Parathyroid adenoma (tissue), 2 donors: ENCODE data around the gene SLC6A12.

Experiments used
- H2AFZ ChIP-seq: fragments of 300-600 bp; sonication (generic); one replicate; pipeline ENCODE4 v1.7.0; 2017; ENCODE audit warnings: antibody characterized with exemption, mild to moderate bottlenecking
- H3K27ac ChIP-seq: fragments of 300-600 bp; sonication (generic); one replicate; pipeline ENCODE4 v1.7.0; 2017
- H3K27me3 ChIP-seq: fragments of 300-600 bp; sonication (generic); one replicate; pipeline ENCODE4 v1.7.0; 2017; ENCODE audit warnings: low read length; ENCODE audit not compliant: control insufficient read depth, insufficient read depth
- H3K36me3 ChIP-seq: fragments of 300-600 bp; sonication (generic); one replicate; pipeline ENCODE4 v1.7.0; 2017; ENCODE audit warnings: low read length; ENCODE audit not compliant: control insufficient read depth, insufficient read depth
- H3K4me1 ChIP-seq: fragments of 300-600 bp; sonication (generic); one replicate; pipeline ENCODE4 v1.7.0; 2017; ENCODE audit warnings: control low read depth
- H3K4me2 ChIP-seq: fragments of 300-600 bp; sonication (generic); one replicate; pipeline ENCODE4 v1.7.0; 2017; ENCODE audit warnings: low read length
- H3K4me3 ChIP-seq: fragments of 300-600 bp; sonication (generic); one replicate; pipeline ENCODE4 v1.7.0; 2017; ENCODE audit warnings: low read depth, low read length
- H3K79me2 ChIP-seq: fragments of 300-600 bp; sonication (generic); one replicate; pipeline ENCODE4 v1.7.0; 2017; ENCODE audit warnings: control low read depth
- H3K9ac ChIP-seq: fragments of 300-600 bp; sonication (generic); one replicate; pipeline ENCODE4 v1.7.0; 2017; ENCODE audit warnings: mild to moderate bottlenecking
- H3K9me3 ChIP-seq: fragments of 300-600 bp; sonication (generic); one replicate; pipeline ENCODE4 v1.7.0; 2017; ENCODE audit warnings: low read length; ENCODE audit not compliant: control insufficient read depth
- TF ChIP-seq, protein P1 (sequence below): fragments of 300-600 bp; sonication (generic); IDR thresholded peaks from one replicate; pipeline ENCODE4 v1.7.0; 2017; ENCODE audit warnings: antibody characterized with exemption, mild to moderate bottlenecking
- donor health status: primary hyperparathyroidism.

The SLC6A12 gene

DNA sequence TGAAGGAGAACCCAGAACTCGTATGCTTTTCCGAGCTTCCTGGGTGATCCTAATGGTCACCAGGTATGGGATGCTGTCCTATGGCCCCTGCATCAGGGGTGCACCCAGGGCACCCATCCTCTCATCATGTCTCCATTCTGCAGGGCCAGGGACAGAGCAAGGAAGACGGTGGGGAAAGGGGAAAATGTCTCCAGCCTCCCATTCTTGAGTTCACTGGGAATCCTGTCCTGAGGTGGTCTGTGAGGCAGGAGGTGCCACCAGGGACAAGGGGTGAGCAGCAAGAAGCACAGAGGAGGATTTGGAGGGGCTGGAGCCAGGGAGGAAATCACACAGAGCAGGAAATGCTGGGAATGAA lies 14.9 kb upstream of the SLC6A12 start:
- Histone ChIP-seq H3K9me3 (no peaks in the 10 kb centered on the region), H3K4me3 (no peak overlapping the region), H3K36me3 (no peaks in the 10 kb centered on the region), H3K27me3 (no peaks in the 10 kb centered on the region), H3K4me1 (peaks cover 28% of the 10 kb centered on the region), H3K4me2 (peak overlapping the region; percentile 22), H3K27ac (peak overlapping the region; percentile 87), H2AFZ (peak overlapping the region; percentile 63), H3K9ac (no peak overlapping the region), H3K79me2 (no peaks in the 10 kb centered on the region)
- TF ChIP-seq, protein P1, sequence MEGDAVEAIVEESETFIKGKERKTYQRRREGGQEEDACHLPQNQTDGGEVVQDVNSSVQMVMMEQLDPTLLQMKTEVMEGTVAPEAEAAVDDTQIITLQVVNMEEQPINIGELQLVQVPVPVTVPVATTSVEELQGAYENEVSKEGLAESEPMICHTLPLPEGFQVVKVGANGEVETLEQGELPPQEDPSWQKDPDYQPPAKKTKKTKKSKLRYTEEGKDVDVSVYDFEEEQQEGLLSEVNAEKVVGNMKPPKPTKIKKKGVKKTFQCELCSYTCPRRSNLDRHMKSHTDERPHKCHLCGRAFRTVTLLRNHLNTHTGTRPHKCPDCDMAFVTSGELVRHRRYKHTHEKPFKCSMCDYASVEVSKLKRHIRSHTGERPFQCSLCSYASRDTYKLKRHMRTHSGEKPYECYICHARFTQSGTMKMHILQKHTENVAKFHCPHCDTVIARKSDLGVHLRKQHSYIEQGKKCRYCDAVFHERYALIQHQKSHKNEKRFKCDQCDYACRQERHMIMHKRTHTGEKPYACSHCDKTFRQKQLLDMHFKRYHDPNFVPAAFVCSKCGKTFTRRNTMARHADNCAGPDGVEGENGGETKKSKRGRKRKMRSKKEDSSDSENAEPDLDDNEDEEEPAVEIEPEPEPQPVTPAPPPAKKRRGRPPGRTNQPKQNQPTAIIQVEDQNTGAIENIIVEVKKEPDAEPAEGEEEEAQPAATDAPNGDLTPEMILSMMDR = no peak

DNA sequence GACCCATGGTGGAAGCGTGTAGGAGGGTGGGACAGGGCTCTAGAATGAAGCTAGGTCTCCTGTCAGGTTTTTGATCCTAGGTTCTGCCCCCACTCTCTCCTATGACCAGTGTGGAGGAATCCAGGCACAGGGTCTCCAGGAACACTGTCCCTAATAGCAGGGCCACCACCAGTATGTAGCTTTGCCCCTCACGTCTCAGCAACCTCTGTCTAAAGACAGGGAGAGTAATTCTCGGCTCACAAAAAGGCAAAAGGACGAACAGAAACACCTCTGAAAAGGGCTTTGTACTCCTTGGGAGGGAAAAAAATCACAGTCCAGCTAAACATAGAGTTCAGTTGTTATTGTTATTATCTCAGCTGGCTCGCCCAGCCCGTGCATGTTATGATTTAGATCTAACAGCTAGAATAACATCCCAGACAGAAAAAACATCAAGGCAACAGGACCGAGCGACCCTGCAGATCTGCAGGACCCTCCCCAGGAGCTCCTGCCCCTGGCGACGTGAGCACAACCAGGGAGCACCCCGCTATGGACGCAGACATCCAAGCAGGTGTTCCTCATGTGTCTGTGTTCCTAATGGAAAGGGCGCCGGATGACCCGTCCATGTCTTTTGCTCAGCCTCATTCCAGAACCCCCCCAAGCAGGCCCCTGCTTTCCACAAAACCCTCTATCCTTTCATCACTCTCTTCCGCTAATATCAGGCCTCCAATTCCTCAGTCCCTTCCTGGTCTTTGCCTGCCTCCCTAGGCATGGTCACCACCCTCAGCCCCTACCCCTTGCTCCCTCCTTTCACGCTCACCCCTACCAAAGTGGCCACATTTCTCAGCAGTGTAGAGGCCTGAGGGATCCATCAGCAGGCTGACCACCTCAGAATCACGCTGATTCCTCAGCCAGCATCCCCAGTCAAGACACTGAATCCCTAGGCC lies 14.2 kb upstream of the SLC6A12 start:
- H3K4me1 ChIP-seq = peaks cover 28% of the 10 kb centered on the region
- H3K9ac ChIP-seq = no peak overlapping the region
- no peak overlapping the region for H3K4me3 ChIP-seq
- no peaks in the 10 kb centered on the region for H3K27me3 ChIP-seq
- TF ChIP-seq, protein P1 = no peak
- H3K36me3 ChIP-seq = no peaks in the 10 kb centered on the region
- H3K27ac ChIP-seq = peak overlapping the region; percentile 87
- peak overlapping the region; percentile 63 for H2AFZ ChIP-seq
- peak overlapping the region; percentile 23 for H3K4me2 ChIP-seq
- H3K79me2 ChIP-seq = no peaks in the 10 kb centered on the region
- no peaks in the 10 kb centered on the region for H3K9me3 ChIP-seq

DNA sequence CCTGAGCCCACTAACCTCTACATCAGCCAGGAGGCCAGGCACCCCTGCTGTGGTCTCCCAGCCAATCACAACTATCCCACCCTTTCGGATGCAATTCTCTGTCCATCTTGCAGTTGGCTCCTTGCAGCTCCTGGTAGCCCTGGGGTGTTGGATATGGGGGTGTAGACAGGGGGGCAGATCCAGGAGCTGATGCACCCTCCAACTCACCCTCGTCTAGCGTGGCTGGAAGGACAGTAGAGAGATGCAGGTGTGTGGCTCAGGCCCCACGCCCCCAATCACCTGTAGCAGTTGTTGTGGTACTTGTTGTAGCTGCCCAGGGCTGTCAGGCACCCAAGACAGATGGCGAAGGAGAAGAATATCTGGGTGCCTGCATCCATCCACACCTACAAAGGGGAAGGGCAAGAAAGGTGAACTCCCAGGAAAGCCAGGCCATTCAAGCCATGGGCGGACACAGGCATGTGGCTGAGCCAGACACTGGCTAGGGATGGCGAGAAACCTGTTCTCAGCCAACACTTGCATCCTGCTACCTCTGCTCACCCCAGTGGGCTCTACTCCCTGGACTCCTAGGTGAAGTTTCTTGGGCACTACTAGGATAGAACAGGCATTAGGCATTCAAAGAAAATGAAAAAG lies 13.4 kb upstream of the SLC6A12 start:
- H3K4me1 ChIP-seq = peaks cover 24% of the 10 kb centered on the region
- H2AFZ ChIP-seq = peak overlapping the region; percentile 52
- H3K9me3 ChIP-seq = no peaks in the 10 kb centered on the region
- no peaks in the 10 kb centered on the region for H3K79me2 ChIP-seq
- no peak overlapping the region for H3K4me2 ChIP-seq
- TF ChIP-seq, protein P1 = no peak
- no peaks in the 10 kb centered on the region for H3K27me3 ChIP-seq
- H3K9ac ChIP-seq = no peak overlapping the region
- H3K4me3 ChIP-seq = no peak overlapping the region
- peak overlapping the region; percentile 87 for H3K27ac ChIP-seq
- no peaks in the 10 kb centered on the region for H3K36me3 ChIP-seq

DNA sequence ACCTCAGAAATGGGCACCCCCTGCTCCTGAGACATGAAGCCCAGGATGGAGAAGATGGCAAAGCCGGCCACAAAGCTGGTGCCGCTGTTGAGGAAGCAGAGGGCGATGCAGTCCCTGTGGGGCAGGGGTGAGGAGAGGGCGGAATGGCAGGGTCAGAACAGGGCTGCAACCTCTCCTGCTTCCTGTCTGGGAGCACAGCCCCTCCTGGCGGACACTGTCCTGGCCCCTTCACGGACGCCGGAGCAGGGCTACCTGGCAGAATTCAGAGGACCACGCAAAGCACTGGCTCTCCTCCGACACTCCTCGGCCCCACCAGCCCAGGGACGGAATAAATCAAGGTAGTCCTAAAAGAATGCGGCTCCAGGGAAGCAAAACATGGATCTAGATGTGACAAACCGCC lies 12.4 kb upstream of the SLC6A12 start:
- no peaks in the 10 kb centered on the region for H3K79me2 ChIP-seq
- no peak overlapping the region for H3K9ac ChIP-seq
- no peak overlapping the region for H3K4me2 ChIP-seq
- no peak overlapping the region for H2AFZ ChIP-seq
- H3K36me3 ChIP-seq = no peaks in the 10 kb centered on the region
- no peaks in the 10 kb centered on the region for H3K27me3 ChIP-seq
- TF ChIP-seq, protein P1 = no peak
- no peak overlapping the region for H3K27ac ChIP-seq
- H3K4me1 ChIP-seq = peaks cover 24% of the 10 kb centered on the region
- no peaks in the 10 kb centered on the region for H3K9me3 ChIP-seq
- no peak overlapping the region for H3K4me3 ChIP-seq
